H1 (cell line): ENCODE results near the gene COPS2. TPM values are rescaled to one million over a fixed set of nuclear protein-coding genes. Genes with fewer than 3 reads are reported as not detected.

Source experiments
- CREB1 ChIP-seq: IDR thresholded peaks from 2 replicates; pipeline ENCODE4 v1.6.1; 2012; ENCODE audit warnings: inconsistent platforms
- TEAD4 ChIP-seq: IDR thresholded peaks from 2 replicates; pipeline ENCODE4 v1.6.1; 2012; ENCODE audit warnings: low read depth, low read length, inconsistent platforms, mixed read lengths
- polyA plus RNA-seq, 7 experiments: library from polyadenylated mRNA; depleted of rRNA in 3 of 7; stranded (reverse) in 5 of 7; unstranded in 2 of 7; fragments of >200 nt in 5 of 7; fragments of 200-250 nt in 2 of 7; gene quantifications; 1 replicate in 5 of 7; 2 replicates in 1 of 7; 4 replicates in 1 of 7; pipeline versions ENCODE4 v1.2.1 to v1.2.3, GENCODE V29; 2011 to 2013; ENCODE audit warnings: missing spikeins in 2 of 7, mixed read lengths in 2 of 7
- total RNA-seq: library from RNA; stranded (reverse); fragmentation: NEBNext Ultra II Directional; extraction: Animal tissue kit (Norgen Biotek cat#: 25700); gene quantifications from 2 replicates; pipeline ENCODE4 v1.2.1, GENCODE V29; 2021
- TF ChIP-seq, protein P1 (sequence below): fragments of 300-600 bp; sonication (generic); IDR thresholded peaks from 2 replicates; pipeline ENCODE4 v1.7.1; 2012; ENCODE audit warnings: low read length, moderate library complexity, mild to moderate bottlenecking, inconsistent platforms; ENCODE audit not compliant: insufficient replicate concordance

The COPS2 gene
- total and polyA plus RNA-seq, 2 of the 8 experiments (the other 6 are each of a cell fraction or from before 2014, with no cell fraction given) = 17.7 to 85.1 TPM

DNA sequence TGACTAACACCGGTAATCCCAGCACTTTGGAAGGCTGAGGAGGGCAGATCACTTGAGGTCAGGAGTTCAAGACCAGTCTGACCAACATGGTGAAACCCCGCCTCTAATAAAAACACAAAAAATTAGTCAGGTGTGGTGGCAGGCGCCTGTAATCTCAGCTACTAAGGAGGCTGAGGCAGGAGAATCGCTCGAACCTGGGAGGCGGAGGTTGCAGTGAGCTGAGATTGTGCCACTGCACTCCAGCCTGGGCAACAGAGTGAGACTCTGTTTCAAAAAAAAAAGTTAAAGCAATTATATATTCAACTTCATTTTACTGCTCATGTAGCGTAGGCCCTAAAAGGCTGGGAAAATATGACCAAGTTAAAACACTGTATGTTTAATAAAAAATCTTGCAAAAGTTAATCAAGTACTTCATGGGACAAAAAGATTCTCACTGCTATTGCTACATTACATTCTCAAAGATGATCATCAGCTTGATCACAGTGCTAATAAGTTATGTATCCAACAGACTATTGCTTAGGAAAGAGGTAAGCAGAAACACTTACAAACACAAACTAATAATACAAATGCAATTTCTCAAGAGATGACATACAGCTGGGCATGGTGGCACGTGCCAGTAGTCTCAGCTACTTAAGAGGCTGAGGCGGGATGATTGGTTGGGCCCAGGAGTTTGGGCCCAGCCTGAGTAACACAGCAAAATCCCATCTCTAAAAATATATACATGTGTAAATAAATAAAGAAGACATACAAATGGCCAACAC lies 2.7 kb downstream of the COPS2 start (continued):
- no peak for TF ChIP-seq TEAD4
- TF ChIP-seq CREB1 = no peak
- TF ChIP-seq, protein P1, sequence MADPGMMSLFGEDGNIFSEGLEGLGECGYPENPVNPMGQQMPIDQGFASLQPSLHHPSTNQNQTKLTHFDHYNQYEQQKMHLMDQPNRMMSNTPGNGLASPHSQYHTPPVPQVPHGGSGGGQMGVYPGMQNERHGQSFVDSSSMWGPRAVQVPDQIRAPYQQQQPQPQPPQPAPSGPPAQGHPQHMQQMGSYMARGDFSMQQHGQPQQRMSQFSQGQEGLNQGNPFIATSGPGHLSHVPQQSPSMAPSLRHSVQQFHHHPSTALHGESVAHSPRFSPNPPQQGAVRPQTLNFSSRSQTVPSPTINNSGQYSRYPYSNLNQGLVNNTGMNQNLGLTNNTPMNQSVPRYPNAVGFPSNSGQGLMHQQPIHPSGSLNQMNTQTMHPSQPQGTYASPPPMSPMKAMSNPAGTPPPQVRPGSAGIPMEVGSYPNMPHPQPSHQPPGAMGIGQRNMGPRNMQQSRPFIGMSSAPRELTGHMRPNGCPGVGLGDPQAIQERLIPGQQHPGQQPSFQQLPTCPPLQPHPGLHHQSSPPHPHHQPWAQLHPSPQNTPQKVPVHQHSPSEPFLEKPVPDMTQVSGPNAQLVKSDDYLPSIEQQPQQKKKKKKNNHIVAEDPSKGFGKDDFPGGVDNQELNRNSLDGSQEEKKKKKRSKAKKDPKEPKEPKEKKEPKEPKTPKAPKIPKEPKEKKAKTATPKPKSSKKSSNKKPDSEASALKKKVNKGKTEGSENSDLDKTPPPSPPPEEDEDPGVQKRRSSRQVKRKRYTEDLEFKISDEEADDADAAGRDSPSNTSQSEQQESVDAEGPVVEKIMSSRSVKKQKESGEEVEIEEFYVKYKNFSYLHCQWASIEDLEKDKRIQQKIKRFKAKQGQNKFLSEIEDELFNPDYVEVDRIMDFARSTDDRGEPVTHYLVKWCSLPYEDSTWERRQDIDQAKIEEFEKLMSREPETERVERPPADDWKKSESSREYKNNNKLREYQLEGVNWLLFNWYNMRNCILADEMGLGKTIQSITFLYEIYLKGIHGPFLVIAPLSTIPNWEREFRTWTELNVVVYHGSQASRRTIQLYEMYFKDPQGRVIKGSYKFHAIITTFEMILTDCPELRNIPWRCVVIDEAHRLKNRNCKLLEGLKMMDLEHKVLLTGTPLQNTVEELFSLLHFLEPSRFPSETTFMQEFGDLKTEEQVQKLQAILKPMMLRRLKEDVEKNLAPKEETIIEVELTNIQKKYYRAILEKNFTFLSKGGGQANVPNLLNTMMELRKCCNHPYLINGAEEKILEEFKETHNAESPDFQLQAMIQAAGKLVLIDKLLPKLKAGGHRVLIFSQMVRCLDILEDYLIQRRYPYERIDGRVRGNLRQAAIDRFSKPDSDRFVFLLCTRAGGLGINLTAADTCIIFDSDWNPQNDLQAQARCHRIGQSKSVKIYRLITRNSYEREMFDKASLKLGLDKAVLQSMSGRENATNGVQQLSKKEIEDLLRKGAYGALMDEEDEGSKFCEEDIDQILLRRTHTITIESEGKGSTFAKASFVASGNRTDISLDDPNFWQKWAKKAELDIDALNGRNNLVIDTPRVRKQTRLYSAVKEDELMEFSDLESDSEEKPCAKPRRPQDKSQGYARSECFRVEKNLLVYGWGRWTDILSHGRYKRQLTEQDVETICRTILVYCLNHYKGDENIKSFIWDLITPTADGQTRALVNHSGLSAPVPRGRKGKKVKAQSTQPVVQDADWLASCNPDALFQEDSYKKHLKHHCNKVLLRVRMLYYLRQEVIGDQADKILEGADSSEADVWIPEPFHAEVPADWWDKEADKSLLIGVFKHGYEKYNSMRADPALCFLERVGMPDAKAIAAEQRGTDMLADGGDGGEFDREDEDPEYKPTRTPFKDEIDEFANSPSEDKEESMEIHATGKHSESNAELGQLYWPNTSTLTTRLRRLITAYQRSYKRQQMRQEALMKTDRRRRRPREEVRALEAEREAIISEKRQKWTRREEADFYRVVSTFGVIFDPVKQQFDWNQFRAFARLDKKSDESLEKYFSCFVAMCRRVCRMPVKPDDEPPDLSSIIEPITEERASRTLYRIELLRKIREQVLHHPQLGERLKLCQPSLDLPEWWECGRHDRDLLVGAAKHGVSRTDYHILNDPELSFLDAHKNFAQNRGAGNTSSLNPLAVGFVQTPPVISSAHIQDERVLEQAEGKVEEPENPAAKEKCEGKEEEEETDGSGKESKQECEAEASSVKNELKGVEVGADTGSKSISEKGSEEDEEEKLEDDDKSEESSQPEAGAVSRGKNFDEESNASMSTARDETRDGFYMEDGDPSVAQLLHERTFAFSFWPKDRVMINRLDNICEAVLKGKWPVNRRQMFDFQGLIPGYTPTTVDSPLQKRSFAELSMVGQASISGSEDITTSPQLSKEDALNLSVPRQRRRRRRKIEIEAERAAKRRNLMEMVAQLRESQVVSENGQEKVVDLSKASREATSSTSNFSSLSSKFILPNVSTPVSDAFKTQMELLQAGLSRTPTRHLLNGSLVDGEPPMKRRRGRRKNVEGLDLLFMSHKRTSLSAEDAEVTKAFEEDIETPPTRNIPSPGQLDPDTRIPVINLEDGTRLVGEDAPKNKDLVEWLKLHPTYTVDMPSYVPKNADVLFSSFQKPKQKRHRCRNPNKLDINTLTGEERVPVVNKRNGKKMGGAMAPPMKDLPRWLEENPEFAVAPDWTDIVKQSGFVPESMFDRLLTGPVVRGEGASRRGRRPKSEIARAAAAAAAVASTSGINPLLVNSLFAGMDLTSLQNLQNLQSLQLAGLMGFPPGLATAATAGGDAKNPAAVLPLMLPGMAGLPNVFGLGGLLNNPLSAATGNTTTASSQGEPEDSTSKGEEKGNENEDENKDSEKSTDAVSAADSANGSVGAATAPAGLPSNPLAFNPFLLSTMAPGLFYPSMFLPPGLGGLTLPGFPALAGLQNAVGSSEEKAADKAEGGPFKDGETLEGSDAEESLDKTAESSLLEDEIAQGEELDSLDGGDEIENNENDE = no peak
- TF ChIP-seq, all 59 proteins: peak for 0
